Spleen (tissue), 7 donors: ENCODE data around the gene MALT1.

Source experiments
- POLR2A ChIP-seq, 3 donors: fragments of 450-650 bp; IDR thresholded peaks; one replicate each; pipeline ENCODE4 v1.5.1; 2017; ENCODE audit warnings: antibody characterized with exemption in 3 of 3, mild to moderate bottlenecking in 1 of 3
- TF ChIP-seq, protein P1 (sequence below), 11 experiments: fragments of 200-600 bp in 7 of 11; fragments of 450-650 bp in 4 of 11; sonication (generic) in 4 of 11; IDR thresholded peaks in 8 of 11; conservative IDR thresholded peaks in 3 of 11; 1 replicate in 7 of 11; 2 replicates in 4 of 11; pipeline versions ENCODE4 v1.4.0 to v1.8.0; 2016 to 2021; ENCODE audit warnings: antibody characterized with exemption in 11 of 11, inconsistent platforms in 4 of 11, mild to moderate bottlenecking in 1 of 11
- donor health status: DM: no; HTN: no; CAD: no; lungs with moderate emphysema.
- donor health status: DM: no; HTN: no; CAD: no.
- donor health status: DM: no; HTN: no; CAD: no.

DNA sequence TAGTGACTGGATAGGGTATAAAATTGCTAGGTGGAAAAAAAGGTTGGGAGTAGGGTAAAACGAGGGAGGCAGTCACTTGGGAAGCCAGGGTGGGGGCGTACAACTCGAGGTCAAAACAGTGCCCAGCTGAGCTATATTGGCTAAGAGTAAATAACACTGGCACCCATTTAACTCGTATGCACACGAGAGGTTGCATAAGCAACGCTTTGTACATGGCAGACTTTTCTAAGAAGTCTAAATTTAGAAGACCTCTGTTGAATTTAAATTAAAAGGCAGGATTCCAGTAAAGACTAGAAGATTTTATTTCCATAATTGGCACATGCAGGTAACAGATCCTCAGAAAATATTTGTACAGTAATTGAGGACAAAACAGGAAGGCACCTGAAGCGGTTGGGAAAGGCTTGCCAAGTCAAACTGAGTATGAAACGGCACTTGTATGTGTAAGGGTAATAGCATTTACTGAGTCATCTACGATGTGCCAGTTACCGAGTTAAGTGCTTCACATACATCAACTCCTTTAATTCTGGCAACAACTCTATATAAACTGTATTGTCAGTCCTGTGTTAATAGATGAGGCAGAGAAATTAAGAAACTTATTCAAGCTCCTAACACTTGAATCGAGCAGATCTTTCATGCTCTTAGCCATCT is 1.4 kb upstream of the MALT1 start:
- TF ChIP-seq, protein P1, sequence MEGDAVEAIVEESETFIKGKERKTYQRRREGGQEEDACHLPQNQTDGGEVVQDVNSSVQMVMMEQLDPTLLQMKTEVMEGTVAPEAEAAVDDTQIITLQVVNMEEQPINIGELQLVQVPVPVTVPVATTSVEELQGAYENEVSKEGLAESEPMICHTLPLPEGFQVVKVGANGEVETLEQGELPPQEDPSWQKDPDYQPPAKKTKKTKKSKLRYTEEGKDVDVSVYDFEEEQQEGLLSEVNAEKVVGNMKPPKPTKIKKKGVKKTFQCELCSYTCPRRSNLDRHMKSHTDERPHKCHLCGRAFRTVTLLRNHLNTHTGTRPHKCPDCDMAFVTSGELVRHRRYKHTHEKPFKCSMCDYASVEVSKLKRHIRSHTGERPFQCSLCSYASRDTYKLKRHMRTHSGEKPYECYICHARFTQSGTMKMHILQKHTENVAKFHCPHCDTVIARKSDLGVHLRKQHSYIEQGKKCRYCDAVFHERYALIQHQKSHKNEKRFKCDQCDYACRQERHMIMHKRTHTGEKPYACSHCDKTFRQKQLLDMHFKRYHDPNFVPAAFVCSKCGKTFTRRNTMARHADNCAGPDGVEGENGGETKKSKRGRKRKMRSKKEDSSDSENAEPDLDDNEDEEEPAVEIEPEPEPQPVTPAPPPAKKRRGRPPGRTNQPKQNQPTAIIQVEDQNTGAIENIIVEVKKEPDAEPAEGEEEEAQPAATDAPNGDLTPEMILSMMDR (IDR thresholded peaks at IDR 0.05 in 8 of 11, conservative IDR thresholded peaks at IDR 0.05 in 3 of 11): no peak
- TF ChIP-seq POLR2A (IDR thresholded peaks at IDR 0.05): no peak
